HUES48 (cell line): ENCODE results near the gene MAP10.
"Not testable (repeated sequence)": the region's sequence is repeated elsewhere in the genome, so short reads cannot be mapped to it uniquely, and the experiment has no call there.

Source experiments
- H3K27ac ChIP-seq: one replicate; pipeline ENCODE4 v1.7.0; 2013; ENCODE audit warnings: low read depth, low read length, inconsistent platforms
- H3K27me3 ChIP-seq: 2 replicates; pipeline ENCODE4 v1.6.1; 2013; ENCODE audit warnings: mild to moderate bottlenecking, low read length; ENCODE audit not compliant: control insufficient read depth, insufficient read depth
- H3K36me3 ChIP-seq: 2 replicates; pipeline ENCODE4 v1.6.1; 2013; ENCODE audit warnings: low read length; ENCODE audit not compliant: control insufficient read depth, insufficient read depth
- H3K4me1 ChIP-seq: 2 replicates; pipeline ENCODE4 v1.6.1; 2013; ENCODE audit warnings: mild to moderate bottlenecking, low read length; ENCODE audit not compliant: control insufficient read depth, insufficient read depth
- H3K4me3 ChIP-seq: 2 replicates; pipeline ENCODE4 v1.5.1; 2013; ENCODE audit warnings: mild to moderate bottlenecking, low read depth, low read length
- H3K9ac ChIP-seq: 2 replicates; pipeline ENCODE4 v1.6.1; 2013; ENCODE audit warnings: mild to moderate bottlenecking, low read depth, low read length, moderate library complexity
- H3K9me3 ChIP-seq: 2 replicates; pipeline ENCODE4 v1.6.1; 2013; ENCODE audit warnings: low read length; ENCODE audit not compliant: control insufficient read depth, insufficient read depth

The MAP10 gene

DNA sequence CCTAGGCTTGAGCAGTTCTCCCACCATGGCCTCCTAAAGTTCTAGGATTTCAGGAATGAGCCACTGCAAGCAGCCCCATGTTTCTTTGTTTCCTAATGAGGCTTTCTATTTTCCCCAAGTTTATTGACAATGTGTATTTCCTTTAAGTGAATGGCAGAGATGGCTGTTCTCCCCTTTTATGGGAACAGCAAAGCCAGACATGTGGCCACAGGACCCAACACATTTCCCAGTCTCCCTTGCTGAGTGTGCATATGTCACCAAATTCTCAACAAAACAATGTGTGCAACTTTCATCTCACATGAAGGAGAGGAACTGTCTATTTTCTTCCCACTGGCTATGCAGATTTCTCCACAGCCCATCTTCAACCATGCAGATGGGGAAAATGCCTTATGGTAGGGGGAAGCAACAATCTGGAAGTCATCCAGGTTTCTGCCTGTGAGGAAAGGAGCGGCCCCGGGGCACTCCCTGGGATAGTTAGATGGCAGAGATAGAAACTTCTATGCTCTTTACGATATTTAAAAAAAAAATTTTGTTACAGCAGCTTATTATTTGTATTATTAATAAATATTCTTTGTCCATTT is 28.6 kb upstream of the MAP10 start:
- no peak overlapping the region for H3K9ac ChIP-seq
- no peaks in the 10 kb centered on the region for H3K27me3 ChIP-seq
- no peak overlapping the region for H3K4me3 ChIP-seq
- no peak overlapping the region for H3K27ac ChIP-seq
- H3K4me1 ChIP-seq: no peaks in the 10 kb centered on the region
- H3K9me3 ChIP-seq: no peaks in the 10 kb centered on the region
- no peaks in the 10 kb centered on the region for H3K36me3 ChIP-seq

- Histone ChIP-seq H3K36me3 (no peaks in the 10 kb centered on the region), H3K27me3 (no peaks in the 10 kb centered on the region), H3K9me3 (no peaks in the 10 kb centered on the region), H3K27ac (no peak overlapping the region), H3K4me1 (no peaks in the 10 kb centered on the region), H3K9ac (no peak overlapping the region), H3K4me3 (no peak overlapping the region)
These were observed 24.9 kb upstream of the MAP10 start for GRCh38 chr1:232780354-232780753.

DNA sequence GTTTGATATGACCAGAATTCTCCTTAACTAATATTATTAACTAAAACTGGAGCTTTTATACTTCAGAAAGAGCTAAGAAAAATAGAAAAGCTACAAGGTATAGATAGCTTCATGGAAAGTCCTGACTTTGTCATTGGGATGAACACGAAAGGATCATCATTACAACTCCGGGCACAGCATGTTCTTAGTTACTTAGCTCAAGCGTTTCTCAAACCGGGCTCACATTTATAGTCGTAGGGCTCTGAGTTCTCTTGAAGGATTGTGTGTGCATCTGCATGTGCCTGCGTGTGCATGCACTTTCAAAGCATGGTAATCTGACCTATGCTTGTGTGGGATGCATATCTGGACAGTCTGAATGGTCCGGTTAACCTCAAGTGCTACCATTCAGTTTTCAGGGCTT is 20.4 kb upstream of the MAP10 start:
- H3K9ac ChIP-seq: no peak overlapping the region
- no peak overlapping the region for H3K4me3 ChIP-seq
- H3K27me3 ChIP-seq: no peaks in the 10 kb centered on the region; the same call in 1 of the 2 replicates
- no peaks in the 10 kb centered on the region for H3K9me3 ChIP-seq
- no peaks in the 10 kb centered on the region for H3K4me1 ChIP-seq
- H3K36me3 ChIP-seq: no peaks in the 10 kb centered on the region
- no peak overlapping the region for H3K27ac ChIP-seq

DNA sequence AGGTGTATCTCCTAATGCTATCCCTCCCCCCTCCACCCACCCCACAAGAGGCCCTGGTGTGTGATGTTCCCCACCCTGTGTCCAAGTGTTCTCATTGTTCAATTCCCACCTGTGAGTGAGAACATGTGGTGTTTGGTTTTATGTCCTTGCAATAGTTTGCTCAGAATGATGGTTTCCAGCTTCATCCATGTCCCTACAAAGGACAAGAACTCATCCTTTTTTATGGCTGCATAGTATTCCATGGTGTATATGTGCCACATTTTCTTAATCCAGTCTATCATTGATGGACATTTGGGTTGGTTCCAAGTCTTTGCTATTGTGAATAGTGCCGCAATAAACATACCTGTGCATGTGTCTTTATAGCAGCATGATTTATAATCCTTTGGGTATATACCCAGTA is 19.6 kb upstream of the MAP10 start:
- not testable (repeated sequence) for H3K27me3 ChIP-seq, H3K36me3 ChIP-seq, H3K9ac ChIP-seq, H3K4me1 ChIP-seq, H3K27ac ChIP-seq, H3K4me3 ChIP-seq, H3K9me3 ChIP-seq

DNA sequence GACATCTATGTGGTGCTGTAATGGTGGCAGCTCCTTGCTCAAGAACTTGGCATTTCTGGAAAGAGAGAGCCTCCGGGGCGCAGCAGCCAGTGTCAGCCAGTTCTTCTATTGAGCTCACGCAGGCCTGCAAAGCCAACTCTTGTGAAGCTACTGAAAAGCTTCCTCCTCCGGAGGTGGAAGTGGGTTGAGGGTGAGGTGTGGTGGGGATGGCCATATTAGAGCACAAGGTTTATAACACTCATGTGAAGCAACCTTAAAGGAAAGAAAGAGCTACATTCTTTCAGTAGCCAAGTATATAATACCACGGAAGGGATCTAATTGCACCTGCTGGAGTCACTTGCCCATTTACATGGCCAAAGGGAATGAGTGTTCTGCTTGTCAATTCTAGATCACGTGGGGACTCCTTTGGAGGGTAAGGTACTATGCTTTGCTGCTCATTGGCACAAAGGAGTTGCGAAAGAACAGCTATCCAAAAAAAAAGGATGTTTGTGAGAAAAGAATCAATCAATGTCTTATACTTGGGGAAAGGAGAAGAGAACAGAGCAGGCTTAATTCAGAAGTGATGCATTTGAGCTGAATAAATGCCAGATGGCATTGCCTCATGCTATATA is 18.3 kb upstream of the MAP10 start:
- no peaks in the 10 kb centered on the region for H3K9me3 ChIP-seq
- no peaks in the 10 kb centered on the region for H3K36me3 ChIP-seq
- H3K27me3 ChIP-seq: no peaks in the 10 kb centered on the region; the same call in 1 of the 2 replicates
- no peak overlapping the region for H3K4me3 ChIP-seq
- no peaks in the 10 kb centered on the region for H3K4me1 ChIP-seq
- H3K27ac ChIP-seq: no peak overlapping the region
- H3K9ac ChIP-seq: no peak overlapping the region

DNA sequence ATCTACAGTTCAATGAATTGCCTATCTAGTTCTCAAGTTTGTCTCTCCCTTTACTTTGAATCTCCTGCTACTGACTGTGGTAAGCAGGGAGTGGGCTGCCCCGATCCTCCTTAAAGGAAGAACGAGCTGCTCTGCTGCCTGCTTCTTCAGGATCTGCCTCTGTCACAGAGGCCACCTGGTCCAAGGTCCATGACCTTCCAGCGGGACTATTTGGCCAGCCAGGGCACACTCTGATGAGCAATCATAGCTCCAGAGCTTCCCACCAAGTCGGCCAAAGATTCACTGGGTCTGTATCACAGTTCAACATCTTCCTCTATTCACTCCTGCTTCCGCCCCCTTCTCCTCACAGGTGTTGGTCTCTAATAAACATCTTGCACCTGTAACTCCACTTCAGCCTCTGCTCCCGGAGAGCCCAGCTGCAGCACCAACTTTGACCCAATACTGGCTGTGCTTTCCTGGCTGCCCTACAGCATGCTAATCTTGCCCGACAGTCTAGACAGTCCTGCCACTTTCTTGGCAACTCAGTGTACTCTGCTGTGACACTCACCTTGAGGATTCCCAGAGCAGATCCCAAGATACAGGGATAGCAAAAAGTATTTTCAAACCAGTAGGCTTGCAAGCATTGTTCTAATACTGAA is 16.9 kb upstream of the MAP10 start:
- no peaks in the 10 kb centered on the region for H3K36me3 ChIP-seq
- no peaks in the 10 kb centered on the region for H3K9me3 ChIP-seq
- no peaks in the 10 kb centered on the region for H3K4me1 ChIP-seq
- H3K9ac ChIP-seq: no peak overlapping the region
- H3K4me3 ChIP-seq: no peak overlapping the region
- H3K27me3 ChIP-seq: no peaks in the 10 kb centered on the region; the same call in 1 of the 2 replicates
- H3K27ac ChIP-seq: no peak overlapping the region

DNA sequence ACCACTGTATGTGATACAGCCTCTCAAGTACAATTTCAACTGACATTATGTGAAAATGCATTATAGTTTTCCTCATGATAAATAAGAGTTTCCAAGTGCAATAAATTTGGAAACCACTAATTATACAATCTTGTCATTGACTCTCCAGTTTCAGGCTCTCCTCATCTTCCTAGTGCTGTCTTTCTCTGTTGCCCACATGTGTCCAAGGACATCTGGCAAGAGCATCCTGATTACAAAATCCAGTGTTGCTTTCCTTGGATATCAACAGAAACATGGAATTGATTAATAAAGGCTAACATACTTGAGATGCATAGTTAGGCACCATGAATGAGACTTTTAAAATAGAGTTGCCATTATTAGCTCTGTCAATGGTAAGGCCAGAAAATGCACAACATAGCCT is 15.6 kb upstream of the MAP10 start:
- no peak overlapping the region for H3K4me3 ChIP-seq
- no peak overlapping the region for H3K9ac ChIP-seq
- H3K27ac ChIP-seq: no peak overlapping the region

GRCh38 chr1:232792949-232793348 is 12.3 kb upstream of the MAP10 start:
- Histone ChIP-seq H3K36me3 (no peaks in the 10 kb centered on the region), H3K27ac (no peak overlapping the region), H3K27me3 (no peaks in the 10 kb centered on the region; the same call in 1 of the 2 replicates), H3K4me1 (no peaks in the 10 kb centered on the region), H3K9ac (no peak overlapping the region), H3K9me3 (no peaks in the 10 kb centered on the region), H3K4me3 (no peak overlapping the region)

More for the DNA sequence above, 15.6 kb upstream of the MAP10 start:
- Histone ChIP-seq H3K27me3 (no peaks in the 10 kb centered on the region; the same call in 1 of the 2 replicates), H3K4me1 (no peaks in the 10 kb centered on the region), H3K36me3 (no peaks in the 10 kb centered on the region), H3K9me3 (no peaks in the 10 kb centered on the region)

- Histone ChIP-seq H3K27me3 (no peaks in the 10 kb centered on the region), H3K36me3 (no peaks in the 10 kb centered on the region), H3K4me1 (no peaks in the 10 kb centered on the region), H3K27ac (no peak overlapping the region), H3K9ac (no peak overlapping the region), H3K4me3 (no peak overlapping the region), H3K9me3 (no peaks in the 10 kb centered on the region)
These were observed 11.3 kb upstream of the MAP10 start for GRCh38 chr1:232793944-232794343.

DNA sequence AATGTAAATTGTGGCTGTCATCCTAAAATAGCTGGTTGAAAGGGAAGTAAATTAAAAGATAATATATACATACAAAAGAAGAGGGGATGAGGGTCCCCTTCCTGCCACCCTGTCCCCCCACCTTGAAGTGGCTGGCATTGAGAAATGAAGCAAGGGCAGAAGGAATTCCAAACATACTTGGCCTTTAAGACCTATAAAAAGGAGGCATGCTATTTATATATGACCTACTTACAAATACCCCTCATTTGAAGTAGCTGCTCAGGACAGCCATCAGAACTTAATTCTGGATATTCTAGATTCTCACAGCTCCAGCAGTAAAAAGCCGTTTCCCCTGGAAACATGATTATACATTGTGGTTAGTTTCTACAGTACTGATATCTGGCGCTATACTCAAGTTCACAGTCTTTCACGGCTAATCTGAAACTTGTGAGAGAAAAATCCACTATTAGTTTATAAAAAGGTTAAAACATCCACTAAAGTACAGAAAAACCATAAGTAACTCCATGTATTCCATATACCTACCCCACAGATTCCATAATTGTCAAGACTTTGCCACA is 9.6 kb upstream of the MAP10 start:
- Histone ChIP-seq H3K27ac (no peak overlapping the region), H3K27me3 (no peaks in the 10 kb centered on the region), H3K9ac (no peak overlapping the region), H3K4me3 (no peak overlapping the region), H3K36me3 (no peaks in the 10 kb centered on the region), H3K9me3 (no peaks in the 10 kb centered on the region), H3K4me1 (no peaks in the 10 kb centered on the region)

- Histone ChIP-seq H3K27ac (no peak overlapping the region), H3K27me3 (no peaks in the 10 kb centered on the region; the same call in 1 of the 2 replicates), H3K4me3 (no peak overlapping the region), H3K36me3 (no peaks in the 10 kb centered on the region), H3K4me1 (no peaks in the 10 kb centered on the region), H3K9ac (no peak overlapping the region), H3K9me3 (no peaks in the 10 kb centered on the region)
These were observed 7.2 kb upstream of the MAP10 start for GRCh38 chr1:232797856-232798510.
